Stimulated activated naive CD8-positive, alpha-beta T cell treated with anti-CD3 and anti-CD28 coated beads, Interleukin-15, Interleukin-2, amounts not matched to agents 100 U/mL and 50 U/mL, for 24 hours (primary cell): ENCODE data around the gene SNRPF.
A peak's percentile ranks its signal among the peaks of the same experiment; 100 is the strongest.
"Not testable (repeated sequence)": the region's sequence is repeated elsewhere in the genome, so short reads cannot be mapped to it uniquely, and the experiment has no call there.

Source experiments
- ATAC-seq: fragments of 150-1000 bp; cut with Tn5 transposase; one replicate; pipeline ENCODE4 v1.10.0; 2021
- DNase-seq: peaks from one replicate; pipeline ENCODE4 v3.0.0; 2021

The SNRPF gene

GRCh38 chr12:95858451-95859343, at the start of gene SNRPF:
TSS of gene SNRPF (plus strand) at chr12:95858952. CDS start at chr12:95859074, 122 bp downstream.
- DNase-seq (peak; percentile 91), ATAC-seq (peak; percentile 97)

DNA sequence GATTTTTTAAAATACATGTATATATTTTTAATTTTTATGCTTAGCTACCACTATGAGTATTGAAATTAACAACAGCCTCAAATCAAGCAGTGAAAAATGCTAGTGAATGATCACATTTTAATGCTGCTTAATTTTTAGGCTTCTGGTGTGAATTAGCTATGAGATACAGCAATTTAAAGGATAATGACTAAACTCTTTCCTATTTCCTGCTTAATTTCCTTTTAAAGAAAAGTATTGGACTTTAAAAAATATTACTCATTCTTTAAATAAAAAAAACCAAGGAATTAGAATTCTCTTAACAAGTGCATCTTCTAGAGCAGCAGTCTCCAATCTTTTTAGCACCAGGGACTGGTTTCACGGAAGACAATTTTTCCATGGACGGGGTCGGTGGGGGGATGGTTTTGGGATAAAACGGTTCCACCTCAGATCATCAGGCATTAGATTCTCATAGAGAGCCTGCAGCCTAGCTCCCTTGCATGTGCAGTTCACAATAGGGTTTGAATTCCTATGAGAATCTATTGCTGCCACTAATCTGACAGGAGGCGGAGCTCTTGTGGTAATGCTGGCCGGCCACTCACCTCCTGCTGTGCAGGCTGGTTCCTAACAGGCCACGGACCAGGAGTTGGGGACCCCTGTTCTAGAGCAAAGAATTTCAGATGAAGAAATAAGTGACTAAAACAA, 49.6 kb upstream of the SNRPF start:
- no peak for DNase-seq
- ATAC-seq, result no peak

GRCh38 chr12:95810411-95810810, 48.3 kb upstream of the SNRPF start:
- no peak for DNase-seq

DNA sequence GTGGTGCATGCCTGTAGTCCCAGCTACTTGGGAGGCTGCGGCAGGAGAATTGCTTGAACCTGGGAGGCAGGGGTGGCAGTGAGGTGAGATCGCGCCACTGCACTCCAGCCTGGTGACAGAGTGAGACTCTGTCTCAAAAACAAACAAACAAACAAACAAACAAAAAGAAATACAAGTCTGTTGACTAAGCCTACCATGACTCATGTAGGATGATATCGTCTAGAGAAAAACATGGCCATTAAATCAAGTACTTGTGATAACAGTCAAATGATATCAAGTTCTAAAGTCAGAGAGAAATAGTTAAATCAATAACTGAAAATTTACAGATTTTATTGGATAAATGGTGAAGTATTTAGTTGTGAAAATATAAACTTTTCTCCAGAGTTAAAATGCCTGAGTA, 46.6 kb upstream of the SNRPF start:
- not testable (repeated sequence) for DNase-seq, ATAC-seq

More at GRCh38 chr12:95810411-95810810, 48.3 kb upstream of the SNRPF start:
- no peak for ATAC-seq

GRCh38 chr12:95815632-95816212, 43.0 kb upstream of the SNRPF start:
- ATAC-seq, result no peak
- no peak for DNase-seq

DNA sequence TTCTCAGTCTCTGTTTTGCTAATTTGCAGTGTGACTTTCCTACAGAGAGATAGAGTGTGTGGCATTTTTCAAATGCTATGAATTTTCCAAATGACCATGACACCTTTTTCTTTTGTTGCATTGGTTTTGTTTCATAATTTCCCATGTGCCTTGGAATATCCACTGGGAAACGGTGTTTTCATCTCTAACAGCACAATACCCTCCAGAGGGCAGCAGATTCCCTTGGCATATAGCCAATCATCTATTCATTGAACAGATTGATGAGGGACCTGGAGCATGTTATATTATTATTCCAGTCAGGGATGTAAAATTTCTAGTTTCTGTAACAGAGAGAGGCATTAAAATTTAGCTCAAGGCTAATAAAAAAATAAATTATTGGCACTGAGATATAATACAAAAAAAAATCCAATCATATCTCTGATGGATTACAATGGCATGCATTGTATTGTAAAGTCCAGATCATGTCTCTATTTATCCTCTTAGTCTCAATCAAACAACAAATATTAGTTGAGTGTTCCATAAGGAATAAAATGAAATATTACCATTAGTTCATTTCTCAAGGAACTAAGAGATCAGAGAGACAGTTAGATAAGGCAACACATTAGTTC, 38.6 kb upstream of the SNRPF start:
- ATAC-seq (no peak), DNase-seq (no peak)

- DNase-seq (no peak), ATAC-seq (no peak)
Observed at GRCh38 chr12:95829395-95829794, 29.4 kb upstream of the SNRPF start.

GRCh38 chr12:95830335-95831089, 28.2 kb upstream of the SNRPF start:
- DNase-seq (no peak), ATAC-seq (no peak)

DNA sequence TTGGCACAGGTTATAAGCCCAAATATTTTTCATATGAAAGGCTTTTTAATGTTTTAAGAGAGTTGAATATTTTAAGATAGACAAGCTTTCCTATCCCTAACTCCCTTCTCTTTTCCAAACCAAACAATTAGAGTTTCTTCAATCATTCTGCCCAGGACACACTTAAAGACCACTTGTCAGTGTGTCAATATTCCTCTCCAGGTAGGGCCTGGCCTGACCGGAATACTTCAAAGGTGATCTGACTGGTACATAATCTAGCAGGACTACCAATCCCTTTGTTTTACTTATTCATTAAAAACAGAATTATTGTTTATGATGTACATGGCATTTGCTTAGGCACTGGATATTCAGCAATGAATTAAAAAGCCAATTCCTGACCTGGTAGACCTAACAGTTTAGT, 24.2 kb upstream of the SNRPF start:
- ATAC-seq, result no peak
- DNase-seq, result no peak

- ATAC-seq, result no peak
- DNase-seq, result no peak
Observed at GRCh38 chr12:95836185-95836609, 22.6 kb upstream of the SNRPF start.

GRCh38 chr12:95836630-95837239, 22.0 kb upstream of the SNRPF start:
- ATAC-seq (no peak), DNase-seq (no peak)

- DNase-seq, result no peak
- ATAC-seq, result no peak
Observed at GRCh38 chr12:95837240-95838038, 21.3 kb upstream of the SNRPF start.

DNA sequence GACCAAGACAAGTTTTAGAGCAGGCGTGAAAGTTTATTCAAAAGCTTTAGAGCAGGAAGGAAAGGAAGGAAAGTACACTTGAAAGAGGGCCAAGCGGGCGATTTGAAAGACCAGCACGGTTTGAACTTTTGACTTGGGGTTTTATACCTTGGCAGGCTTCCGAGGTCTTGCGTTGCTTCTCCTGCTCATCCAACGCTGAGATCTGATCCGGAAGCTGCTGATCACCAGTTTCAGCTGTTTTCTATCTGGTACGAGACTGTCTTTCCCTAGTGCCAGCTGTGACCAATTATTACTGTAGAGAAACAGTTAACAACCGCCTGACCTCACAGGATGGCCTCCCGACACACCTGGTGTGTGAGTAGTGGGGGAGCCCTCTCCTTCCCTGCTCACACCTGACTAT, 20.6 kb upstream of the SNRPF start:
- no peak for ATAC-seq
- DNase-seq, result no peak

DNA sequence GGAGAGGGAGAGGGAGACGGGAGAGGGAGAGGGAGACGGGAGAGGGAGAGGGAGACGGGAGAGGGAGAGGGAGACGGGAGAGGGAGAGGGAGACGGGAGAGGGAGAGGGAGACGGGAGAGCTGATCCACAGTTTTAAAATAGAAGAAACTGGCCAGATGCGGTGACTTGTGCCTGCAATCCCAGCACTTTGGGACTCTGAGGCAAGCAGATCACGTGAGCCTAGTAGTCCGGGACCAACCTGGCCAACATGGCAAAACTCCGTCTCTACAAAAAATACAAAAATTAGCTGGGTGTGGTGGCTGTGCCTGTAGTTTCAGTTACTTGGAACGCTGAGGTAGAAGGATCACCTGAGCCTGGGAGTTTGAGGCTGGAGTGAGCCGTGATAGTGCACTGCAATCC, 16.3 kb upstream of the SNRPF start:
- ATAC-seq, DNase-seq: not testable (repeated sequence)

DNA sequence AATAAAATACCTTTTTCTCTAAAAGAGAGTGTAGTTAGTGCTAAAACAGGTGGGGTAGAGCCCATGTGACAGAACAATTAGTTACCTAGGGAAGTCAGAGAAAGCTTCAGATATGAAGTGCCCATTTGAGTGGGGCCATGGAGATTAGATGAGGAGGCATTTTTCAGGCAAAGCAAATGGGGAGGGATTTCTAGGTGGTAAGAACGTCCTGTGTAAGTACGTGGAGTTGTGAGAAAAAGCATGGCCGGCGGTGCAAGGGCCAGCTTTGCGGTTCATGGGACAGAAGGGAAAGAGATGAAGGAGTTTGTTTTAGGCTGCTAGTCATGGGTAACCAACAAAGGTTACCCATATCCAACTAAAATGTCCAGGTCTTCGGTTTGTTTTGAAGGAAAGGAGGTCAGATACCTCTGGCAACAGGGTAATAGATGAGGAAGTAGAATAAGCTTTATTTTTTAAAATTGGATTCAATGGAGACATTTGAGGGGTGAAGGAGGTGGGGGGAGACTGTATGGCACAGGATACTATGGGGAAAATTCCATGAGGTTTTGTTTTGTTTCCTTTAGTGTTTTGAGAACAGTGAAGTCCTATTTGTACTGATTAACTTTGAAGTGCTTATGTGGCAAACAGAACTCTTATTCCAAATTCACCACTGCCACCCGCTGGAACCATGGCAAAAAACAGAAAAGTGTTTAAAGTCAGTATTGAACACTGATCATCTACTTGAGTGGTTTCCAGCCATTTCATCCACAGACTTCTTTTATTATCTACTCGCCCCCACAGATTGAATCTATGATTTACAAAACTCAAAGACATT, 10.0 kb upstream of the SNRPF start:
- ATAC-seq, result no peak
- DNase-seq, result no peak

DNA sequence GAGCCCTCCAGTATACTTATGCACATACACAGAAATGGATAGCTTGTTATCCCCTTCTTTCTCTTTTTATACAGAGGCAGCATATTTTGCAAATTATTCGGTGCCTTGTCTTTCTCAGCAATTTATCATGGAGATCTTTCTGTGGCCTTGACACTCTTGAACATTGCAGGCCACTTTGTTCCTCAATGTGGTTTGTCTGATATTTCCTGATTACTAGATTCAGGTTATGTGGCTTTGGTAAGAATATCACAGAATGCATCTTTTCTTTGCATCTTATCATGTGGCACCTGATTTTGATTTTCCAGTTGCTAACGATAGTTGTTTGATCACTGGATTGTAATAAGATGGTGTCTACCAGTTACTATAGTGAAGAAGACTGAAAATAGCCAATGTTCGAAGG, 7.1 kb upstream of the SNRPF start:
- no peak for DNase-seq
- ATAC-seq, result no peak

- ATAC-seq (no peak), DNase-seq (no peak)
Observed at GRCh38 chr12:95852133-95852532, 6.6 kb upstream of the SNRPF start.

DNA sequence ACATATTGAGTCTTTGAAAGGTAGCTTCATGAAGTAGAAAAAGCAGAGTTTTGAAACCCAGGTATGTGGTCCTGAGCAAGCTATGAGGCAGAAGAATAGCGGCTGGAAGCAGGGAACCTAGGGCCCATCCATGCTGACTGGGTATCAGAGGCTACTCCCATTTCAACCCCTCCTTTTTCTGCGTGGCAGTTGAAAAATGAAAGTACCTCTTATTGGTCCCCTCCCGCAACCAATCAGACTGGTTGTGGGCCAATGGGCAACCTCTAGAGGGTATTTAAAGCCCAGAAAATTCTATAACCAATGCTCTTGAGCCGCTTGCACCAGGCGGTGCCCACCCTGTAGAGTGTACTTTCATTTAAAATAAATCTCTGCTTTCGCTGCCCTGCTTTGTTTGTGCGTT, 1.6 kb upstream of the SNRPF start:
- DNase-seq, result no peak
- no peak for ATAC-seq

- ATAC-seq (no peak), DNase-seq (no peak)
Observed at GRCh38 chr12:95857799-95858198, 953 bp upstream of the SNRPF start.

- peak; percentile 41 for ATAC-seq
- no peak for DNase-seq
Observed at GRCh38 chr12:95859344-95859816, 628 bp downstream of the SNRPF start.
